Tongue (tissue), 2 donors: ENCODE data around the gene SMCO1. TPM values are rescaled to one million over a fixed set of nuclear protein-coding genes. Genes with fewer than 3 reads are reported as not detected.
"Not testable (repeated sequence)": the region's sequence is repeated elsewhere in the genome, so short reads cannot be mapped to it uniquely, and the experiment has no call there.

Experiments
- DNase-seq: peaks from one replicate; pipeline ENCODE4 v3.0.0-alpha.2; 2015
- total RNA-seq: library from RNA; depleted of rRNA; stranded (reverse); fragments of >200 nt; gene quantifications from one replicate; pipeline ENCODE4 v1.2.3, GENCODE V29; 2014

SMCO1 gene, protein sequence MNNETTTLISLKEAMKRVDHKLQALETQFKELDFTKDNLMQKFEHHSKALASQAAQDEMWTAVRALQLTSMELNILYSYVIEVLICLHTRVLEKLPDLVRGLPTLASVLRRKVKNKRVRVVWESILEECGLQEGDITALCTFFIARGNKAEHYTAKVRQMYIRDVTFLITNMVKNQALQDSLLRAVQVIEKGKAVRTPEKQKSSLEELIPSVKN
- 19.6 TPM for total RNA-seq

DNA sequence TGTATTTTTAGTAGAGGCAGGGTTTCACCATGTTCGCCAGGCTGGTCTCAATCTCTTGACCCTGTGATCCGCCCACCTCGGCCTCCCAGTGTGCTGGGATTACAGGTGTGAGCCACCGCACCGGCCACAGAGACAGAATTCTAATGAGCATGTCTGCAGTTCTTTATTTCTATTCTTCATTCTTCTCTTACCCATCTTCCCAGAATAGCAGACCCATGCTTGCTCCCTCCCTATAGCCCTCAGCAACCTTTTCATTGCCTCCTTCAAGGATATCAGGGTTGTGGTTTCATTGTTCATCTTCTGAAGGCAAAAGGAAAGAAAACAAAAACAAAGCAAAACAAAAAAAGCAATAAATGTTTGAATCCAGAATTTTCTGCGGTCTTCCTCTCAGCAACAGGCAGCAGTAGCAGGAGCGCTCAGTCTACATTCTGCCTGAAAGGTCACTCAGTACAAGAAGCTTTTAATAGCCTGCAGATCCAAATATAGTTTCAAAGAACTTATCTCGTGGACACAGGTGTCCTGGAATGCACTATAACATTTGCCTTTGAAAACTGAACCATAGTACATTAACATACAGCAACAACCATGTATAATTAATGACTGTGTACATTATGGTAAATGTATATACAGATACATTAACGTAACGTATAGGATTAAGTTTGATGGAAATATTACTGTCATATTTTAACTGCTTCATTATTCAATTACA is at the start of gene SMCO1:
Gene SMCO1 (minus strand): TSS at position 434 of the 709 bp plus-strand sequence. CDS start 137 bp downstream, at position 297.
- no peak for DNase-seq

DNA sequence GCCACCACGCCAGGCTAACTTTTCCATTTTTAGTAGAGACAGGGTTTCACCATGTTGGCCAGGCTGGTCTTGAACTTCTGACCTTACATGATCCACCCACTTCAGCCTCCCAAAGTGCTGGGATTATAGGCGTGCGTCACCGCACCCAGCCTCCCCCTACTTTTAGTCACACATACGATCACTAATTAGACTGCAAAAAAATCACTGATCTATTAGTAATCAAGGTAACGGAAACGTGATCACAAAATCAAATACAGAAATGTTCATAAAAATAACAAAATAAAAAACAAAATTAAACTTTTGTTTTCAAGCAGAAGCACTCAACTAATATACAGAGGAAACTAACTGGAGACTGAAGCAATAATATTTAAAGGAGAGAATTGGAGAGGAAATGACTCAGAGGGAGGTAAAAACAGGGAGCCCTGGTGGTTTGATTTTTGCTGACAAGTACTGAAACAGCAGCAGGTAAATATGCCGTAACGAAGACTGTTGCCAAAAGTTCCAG is 48.6 kb upstream of the SMCO1 start:
- DNase-seq: no peak

DNA sequence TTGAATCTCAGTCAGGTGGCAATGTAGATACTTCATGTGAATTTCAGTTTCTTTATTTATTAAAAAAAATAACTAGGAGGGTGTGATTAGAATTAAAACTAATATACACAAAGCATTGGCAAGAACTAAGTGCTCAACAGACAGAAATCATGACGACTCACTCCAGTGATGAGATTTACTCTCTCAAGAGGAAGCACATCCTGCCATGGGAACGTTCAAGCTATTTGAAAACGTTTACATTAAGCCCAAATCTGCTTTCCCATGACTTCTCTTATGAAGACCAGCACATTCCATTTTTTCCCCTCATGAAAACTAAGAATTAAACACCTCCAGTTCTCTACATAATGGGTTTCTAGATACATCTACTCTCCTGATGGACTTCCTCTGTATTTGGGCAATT is 44.7 kb upstream of the SMCO1 start:
- DNase-seq: no peak

DNA sequence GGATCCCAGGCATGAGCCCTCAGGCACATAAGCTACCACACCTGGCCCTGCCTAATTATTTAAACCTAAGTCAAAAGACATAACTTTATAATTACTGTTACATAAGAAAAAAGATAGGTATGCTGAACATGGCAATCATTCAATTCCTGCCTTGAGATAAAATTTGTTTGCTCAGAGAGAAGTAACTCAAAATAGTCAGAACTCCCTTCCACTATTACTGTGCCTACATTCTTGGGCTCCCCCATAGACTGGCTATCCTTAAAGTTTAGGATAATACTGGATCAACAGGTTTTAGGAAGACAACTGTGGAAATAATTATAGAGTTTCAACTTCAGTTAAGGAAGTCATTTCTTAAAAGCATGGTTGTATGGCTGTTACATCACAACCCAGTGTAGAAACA is 43.3 kb upstream of the SMCO1 start:
- DNase-seq: no peak

DNA sequence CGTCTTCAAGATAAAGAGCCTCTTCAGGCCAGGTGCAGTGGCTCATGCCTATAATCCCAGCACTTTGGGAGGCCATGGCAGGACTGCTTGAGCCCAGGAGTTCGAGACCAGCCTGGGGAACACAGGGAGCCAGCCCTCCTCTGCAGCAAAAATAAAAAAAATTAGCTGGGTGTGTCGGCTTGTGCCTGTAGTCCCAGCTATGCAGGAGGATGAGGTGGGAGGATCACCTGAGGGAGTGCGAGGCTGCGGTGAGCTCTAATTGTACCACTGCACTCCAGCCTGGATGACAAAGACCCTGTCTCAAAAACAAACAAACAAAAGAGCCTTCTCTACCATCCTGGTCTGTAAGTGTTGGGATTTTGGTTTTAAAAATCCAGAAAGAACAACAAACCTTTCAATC is 42.1 kb upstream of the SMCO1 start:
- DNase-seq: no peak

DNA sequence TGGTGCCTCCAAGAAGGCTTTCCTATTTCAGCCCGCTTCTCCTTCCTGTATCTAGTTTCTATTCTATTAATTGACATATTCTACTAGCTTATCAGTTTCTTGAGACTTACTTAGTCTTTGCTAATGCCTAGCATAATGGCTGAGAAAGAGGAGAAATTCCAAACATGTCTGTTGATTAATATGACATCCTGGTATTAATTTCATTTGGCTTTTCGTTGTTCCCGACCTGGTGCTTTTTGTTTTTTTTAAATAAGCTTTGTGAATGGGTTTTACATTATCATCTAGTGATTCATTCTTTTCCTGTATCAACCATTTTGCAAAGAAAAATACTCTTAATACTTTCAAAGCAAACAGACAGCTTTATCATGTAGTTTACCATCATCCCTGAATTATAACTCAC is 40.1 kb upstream of the SMCO1 start:
- DNase-seq: no peak

DNA sequence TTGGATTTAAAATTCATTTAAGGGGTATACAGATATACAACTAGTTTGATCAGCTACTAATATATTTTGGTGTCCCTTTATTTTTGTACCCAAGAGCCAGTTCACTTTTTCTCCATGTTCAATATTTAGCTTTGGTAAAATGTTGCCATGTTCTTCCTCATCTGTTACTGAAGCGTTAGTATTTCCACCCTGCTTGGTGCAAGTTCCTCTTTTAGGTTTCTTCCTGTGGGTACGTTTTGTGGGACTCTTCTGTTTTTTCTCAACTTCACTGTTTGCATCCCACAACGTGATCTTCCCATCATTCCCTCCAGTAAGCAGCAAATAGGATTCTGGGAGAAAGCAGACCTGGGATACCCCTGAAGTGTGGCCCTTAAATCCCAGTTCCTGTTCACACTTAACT is 39.1 kb upstream of the SMCO1 start:
- no peak for DNase-seq

DNA sequence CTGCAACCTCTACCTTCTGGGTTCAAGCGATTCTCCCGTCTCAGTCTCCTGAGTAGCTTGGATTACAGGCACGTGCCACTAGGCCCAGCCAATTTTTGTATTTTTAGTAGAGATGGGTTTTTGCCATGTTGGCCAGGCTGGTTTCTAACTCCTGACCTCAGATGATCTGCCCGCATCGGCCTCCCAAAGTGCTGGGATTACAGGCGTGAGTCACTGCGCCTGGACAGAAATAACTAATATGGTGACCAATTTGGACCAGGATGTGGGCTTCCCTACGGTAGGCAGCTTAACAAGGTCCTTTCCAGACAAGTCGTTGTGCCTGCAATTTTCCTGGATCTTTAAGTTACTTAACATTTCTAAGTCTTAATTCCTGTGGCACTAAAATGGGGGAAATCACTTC is 38.4 kb upstream of the SMCO1 start:
- DNase-seq: no peak

DNA sequence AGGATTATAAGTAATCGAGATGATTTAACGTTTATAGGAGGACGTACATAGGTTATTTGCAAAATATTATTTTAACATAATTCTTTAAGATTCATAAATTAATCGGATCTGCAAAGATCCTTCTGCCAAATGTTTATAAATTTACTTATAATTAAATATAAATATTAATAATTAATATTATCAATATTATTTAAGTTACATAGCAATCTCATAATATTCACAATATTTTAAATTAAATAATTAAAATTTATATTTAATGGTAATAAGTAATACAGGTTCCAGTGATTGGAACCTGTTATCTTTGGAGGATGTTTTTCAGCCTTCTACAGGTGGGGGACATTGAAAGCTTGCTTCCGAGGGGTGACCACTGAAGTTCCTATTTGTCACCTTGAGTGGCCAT is 37.1 kb upstream of the SMCO1 start:
- DNase-seq: no peak

DNA sequence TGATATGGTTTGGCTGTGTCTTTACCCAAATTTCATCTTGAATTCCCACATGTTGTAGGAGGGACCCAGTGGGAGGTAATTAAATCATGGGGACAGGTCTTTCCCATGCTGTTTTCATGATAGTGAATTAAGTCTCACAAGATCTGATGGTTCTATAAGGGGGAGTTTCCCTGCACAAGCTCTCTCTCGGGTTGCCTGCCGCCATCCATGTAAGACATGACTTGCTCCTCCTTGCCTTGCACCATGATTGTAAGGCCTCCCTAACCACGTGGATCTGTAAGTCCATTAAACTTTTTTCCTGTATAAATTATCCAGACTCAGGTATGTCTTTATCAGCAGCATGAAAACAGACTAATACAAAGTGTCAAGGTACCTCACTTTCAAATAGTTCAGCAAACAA is 35.0 kb upstream of the SMCO1 start:
- DNase-seq: not testable (repeated sequence)

DNA sequence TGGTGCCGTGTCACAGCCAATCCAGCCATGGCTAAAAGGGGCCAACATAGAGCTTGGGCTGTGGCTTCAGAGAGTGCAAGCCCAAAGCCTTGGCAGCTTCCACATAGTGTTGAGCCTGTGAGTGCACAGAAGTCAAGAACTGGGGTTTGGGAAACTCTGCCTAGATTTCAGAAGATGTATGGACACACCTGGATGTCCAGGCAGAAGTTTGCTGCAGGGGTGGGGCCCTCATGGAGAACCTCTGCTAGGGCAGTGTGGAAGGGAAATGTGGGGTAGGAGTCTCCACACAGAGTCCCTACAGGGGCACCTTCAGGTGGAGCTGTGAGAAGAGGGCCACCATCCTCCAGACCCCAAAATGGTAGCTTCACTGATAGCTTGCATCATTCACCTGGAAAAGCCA is 34.2 kb upstream of the SMCO1 start:
- DNase-seq: not testable (repeated sequence)

DNA sequence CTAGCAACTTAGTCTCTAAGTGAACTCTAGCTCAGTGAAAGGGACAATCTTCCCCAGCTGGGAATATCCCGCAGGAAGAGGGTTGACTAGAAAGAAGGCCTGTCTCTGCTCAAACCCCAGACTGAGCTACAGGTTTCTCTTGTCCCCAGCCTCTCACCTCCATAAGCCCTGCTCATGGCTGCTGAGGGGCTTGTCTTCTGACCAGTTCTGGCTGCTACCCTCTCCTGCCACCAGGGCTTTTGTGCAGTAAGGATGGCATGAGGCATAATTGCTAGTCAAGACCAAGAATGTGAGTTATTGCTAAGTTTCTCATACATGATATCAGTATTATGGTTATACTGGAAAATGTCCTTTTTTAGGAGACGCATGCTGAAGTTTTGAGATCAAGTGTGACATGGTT is 31.9 kb upstream of the SMCO1 start:
- no peak for DNase-seq

DNA sequence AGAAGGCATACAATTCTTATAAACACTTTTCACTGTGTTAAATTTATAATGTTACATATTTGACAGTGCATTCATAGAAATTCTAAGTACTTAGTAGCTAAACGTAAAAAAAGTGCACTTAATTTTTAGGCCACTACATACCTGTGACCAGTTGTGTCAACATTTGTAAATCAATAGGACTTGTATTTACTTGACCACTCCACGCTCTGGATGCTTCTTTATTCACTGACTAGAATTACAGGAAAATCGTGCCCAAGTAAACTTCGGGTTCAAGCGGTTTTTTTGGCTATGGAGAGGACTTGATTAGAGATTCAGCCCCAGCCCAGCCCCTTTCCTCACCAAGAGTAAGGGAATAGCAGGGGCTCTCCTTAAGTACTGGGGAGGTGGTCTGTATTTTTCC is 31.4 kb upstream of the SMCO1 start:
- no peak for DNase-seq

DNA sequence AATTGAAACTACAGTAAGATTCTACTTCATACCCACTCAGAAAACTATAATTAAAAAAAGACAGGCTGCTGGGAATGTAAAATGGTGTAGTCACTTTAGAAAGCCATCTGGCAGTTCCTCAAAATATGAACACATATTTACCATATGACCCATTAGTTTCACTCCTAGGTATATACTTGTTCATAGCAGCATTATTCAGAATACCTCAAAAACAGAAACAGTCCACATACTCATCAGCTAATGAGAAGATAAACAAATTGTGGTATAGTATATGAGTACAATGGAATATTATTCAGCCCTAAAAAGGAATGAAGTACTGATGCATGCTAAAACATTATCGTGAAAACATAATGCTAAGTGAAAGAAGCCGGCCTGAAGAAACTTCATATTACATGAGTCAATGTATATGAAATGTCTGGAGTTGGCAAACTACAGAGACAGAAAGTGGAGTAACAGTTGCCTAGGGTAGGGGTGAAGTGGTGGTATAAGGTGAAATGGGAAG is 29.4 kb upstream of the SMCO1 start:
- DNase-seq: no peak

DNA sequence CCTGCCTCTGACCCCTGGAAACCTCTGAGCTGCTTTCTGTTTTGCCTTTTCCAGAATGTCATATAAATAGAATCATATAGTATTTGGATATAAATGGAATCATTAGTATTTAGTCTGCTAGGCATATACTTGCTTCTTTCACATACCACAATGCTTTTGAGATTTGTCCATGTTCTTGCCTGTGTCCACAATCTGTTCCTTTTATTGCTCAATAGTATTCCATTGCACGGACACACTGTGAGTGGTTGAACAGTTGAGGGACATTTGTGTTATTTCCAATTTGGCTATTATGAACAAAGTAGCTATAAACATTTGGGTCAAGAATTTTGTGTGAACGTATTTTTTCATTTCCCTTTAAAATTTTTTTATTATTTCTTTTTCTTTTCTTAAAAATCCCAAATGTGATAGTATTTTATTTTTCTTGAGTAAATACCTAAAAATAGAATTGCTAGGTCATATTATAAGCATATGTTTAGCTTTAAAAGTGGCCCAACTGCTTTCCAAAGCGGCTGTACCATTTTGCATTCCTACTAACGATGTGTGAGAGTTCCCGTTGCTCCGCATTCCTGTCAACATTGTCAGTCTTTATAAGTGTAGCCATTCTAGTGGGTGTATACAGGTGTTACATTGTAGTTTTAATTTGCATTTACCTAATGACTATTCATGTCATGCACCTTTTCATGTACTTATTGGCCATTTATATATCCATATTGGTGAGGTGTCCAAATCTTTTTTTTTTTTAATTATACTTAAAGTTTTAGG is 26.7 kb upstream of the SMCO1 start:
- no peak for DNase-seq

DNA sequence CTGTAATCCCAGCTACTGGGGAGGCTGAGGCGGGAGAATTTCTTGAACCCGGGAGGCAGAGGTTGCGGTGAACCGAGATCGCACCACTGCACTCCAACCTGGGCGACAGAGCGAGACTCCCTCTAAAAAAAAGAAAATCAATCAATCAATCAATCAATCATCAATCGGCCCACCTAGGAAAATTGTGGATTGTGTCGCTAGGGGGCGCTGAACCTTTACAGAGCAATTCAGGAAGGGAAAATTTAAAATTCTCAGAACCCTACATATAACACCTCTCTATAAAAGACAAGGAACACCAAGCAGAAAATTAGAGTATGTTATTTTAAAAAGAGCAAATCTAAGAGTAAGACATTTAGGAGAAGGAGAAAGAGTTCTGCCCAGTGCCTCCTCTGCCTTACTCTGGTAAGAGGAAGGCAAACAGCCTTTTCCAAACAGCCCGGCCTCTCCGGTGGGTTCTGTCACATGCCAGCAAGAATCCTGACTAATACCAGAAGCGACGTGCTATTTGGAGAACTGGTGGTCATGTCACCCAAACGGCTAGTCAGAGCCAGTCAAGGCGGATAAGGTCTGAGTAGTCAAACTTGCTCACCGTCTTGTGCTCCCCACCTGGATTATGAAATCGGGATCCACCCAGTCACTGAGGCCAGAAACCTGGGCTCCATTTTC is 22.3 kb upstream of the SMCO1 start:
- peak; percentile 23 for DNase-seq

DNA sequence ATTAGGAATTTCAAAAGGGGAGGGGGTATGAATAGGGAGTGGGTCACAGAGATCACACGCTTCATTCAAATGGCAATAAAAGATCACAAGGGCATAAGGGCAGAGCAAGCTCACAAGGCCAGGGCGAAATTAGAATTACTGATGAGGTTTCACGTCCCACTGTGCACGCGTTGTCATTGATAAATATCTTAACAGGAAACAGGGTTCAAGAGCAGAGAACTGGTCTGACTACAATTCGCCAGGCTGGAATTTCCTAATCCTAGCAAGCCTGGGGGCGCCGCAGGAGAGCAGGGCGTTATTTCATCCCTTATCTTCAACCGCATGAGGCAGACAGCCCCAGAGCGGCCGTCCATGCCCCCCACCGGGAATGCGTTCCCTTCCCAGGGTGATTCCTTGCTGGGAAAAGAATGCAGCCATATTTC is 18.1 kb upstream of the SMCO1 start:
- no peak for DNase-seq

DNA sequence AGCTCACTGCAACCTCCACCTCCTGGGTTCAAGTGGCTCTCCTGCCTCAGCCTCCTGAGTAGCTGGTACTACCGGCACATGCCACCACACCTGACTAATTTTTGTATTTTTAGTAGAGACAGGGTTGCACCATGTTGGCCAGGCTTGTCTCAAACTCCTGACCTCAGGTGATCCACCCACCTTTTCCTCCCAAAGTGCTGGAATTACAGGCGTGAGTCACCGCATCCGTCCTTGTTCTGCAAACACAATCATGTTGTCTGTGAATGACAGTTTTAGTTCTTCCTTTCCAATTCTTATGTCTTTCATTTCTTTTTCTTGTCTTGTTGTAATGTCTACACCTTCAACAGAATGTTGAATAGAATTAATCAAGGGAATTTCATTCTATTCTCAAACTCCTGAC is 16.3 kb upstream of the SMCO1 start:
- no peak for DNase-seq

DNA sequence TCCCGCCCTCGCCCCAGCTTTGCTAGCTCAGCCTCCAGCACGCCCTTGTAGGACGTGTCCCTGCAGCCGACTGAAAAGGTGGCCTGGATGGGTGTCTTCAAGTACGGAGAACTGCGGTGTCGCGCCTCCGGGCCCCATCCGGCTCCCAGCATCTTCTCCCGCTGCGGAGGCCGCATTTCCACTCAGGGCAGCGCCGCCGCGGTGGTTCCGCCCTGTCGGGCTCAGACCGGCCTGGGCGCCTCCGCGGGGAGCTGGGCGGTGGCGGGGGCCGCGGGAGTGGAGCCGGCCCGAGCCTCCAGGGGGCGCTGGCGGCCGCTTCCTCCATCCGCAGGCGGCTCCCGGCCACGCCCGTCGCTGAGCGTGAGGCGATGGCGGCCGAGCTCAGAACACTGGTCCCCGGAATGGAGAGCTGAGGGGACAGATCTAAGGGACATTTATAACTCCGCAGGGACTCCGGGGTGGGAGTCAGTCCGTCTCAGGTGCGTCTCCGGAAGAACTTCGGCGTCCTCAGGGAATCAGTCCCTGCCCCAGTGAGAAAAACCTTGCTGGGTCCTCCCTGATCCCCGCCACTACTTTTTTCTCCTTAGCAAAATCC is 13.6 kb upstream of the SMCO1 start:
- DNase-seq: peak; percentile 78

DNA sequence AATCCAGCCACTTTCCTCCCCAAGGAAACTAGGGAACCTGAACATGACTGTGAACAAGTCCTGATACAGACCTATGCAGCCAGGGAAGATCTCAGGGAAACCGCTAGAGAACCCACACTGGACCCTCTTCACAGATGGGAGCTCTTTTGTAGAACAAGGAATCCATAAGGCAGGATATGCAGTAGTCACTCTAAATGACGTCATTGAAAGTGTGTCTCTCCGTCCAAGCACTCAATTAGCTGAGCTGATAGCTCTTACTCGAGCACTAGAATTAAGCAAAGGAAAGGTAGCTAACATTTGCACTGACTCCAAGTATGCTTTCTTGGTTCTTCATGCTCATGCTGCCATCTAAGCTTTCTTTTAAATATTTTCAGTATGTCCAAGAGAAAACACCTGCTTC is 10.0 kb upstream of the SMCO1 start:
- no peak for DNase-seq

DNA sequence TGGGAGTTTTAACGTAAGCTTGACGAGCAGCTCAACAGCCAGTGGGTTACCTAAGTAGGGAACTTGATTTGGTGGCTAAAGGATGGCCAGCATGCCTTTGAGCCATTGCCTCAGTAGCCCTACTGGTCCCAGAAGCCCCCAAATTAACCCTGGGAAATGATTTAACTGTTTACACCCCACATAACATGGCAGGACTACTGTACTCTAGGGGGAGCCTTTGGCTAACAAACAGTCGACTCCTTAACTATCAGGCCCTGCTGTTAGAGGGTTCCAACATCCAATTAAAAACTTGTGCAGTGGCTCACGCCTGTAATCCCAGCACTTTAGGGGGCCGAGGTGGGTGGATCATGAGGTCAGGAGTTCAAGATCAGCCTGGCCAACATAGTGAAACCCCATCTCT is 9.4 kb upstream of the SMCO1 start:
- no peak for DNase-seq

DNA sequence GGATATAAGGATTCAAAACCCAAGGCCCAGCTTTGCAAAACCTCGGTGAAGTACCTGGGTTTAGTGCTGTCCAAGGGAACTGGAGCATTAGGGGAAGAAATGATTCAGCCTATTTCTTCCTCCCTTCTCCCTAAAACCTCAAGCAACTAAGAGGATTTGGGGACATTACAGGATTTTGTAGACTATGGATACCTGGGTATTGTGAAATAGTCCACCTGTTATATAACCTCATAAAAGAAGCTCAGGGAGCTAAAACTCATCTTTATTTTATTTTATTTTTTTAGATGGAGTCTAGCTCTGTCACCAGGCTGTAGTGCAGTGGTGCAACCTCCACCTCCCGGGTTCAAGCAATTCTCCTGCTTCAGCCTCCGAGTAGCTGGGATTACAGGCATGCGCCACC is 8.7 kb upstream of the SMCO1 start:
- no peak for DNase-seq
